ENCODE measurements around the gene ANKS1B.
A peak's percentile ranks its signal among the peaks of the same experiment; 100 is the strongest.

Gene ANKS1B

DNA sequence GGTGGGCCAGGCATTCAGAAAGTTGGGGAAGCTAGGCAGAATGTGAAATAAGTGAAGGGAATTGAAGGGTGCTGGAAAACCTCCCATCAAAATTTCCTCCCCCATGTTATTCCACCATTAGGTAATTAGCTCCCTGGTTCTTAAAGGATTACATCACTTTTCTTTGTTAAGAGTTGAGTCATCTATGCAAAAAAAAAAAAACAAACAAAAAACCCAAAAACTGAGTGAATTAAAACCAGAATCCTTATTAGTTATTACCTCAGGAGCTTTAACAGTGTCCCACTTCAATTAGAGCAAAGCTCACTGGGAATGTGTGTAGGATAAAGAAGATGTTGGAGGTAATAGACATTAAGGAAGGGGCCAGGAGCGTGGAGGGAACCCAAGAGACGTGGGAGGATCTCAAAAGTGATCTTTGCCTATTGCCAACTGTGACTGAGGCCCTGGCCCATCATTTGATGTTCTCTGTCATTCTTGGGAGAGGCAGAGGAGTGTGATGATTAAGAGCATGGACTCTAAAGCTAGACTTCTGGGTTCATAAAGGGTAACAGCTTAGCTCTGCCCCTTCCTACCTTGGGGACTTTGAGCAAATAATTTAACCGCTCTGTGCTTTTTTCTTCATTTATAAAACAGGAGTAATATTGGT is 975.0 kb downstream of the ANKS1B start (continued):
- TF ChIP-seq ZNF785 (tag by site-specific recombination; IDR thresholded peaks at IDR 0.05) = no peak
- no peak for TF ChIP-seq ZNF701 (tag by site-specific recombination; IDR thresholded peaks at IDR 0.05)
- peak; percentile 53; the same call in 1 of the 2 replicates for TF ChIP-seq ZFP69B (tag by site-specific recombination; IDR thresholded peaks at IDR 0.05)
- TF ChIP-seq KLF16 (tag by site-specific recombination; IDR thresholded peaks at IDR 0.05) = no peak
- TF ChIP-seq ZNF777 (tag by site-specific recombination; IDR thresholded peaks at IDR 0.05; ENCODE audit: borderline replicate concordance) = no peak
- no peak for TF ChIP-seq ELK4 (IDR thresholded peaks at IDR 0.05; ENCODE audit: borderline replicate concordance, low read depth, low read length)
- TF ChIP-seq GLIS1 (tag by site-specific recombination; IDR thresholded peaks at IDR 0.05) = no peak
- TF ChIP-seq, protein P1, sequence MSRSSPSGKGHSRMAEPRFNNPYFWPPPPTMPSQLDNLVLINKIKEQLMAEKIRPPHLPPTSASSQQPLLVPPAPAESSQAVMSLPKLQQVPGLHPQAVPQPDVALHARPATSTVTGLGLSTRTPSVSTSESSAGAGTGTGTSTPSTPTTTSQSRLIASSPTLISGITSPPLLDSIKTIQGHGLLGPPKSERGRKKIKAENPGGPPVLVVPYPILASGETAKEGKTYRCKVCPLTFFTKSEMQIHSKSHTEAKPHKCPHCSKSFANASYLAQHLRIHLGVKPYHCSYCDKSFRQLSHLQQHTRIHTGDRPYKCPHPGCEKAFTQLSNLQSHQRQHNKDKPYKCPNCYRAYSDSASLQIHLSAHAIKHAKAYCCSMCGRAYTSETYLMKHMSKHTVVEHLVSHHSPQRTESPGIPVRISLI (tag by site-specific recombination; IDR thresholded peaks at IDR 0.05) = peak; percentile 64; the same call in 1 of the 2 replicates
- no peak for TF ChIP-seq MZF1 (tag by site-specific recombination; IDR thresholded peaks at IDR 0.05; ENCODE audit: borderline replicate concordance)
- TF ChIP-seq ZFHX2 (tag by site-specific recombination; conservative IDR thresholded peaks at IDR 0.05) = peak; percentile 58
- no peak for TF ChIP-seq ZNF768 (tag by site-specific recombination; IDR thresholded peaks at IDR 0.05)
- 0 out of 2 replicates have a peak, but pooled peaks have one; percentile 32 for TF ChIP-seq ZBTB21 (tag by site-specific recombination; IDR thresholded peaks at IDR 0.05)
- no peak for TF ChIP-seq ZXDB (tag by site-specific recombination; IDR thresholded peaks at IDR 0.05)
- no peak for TF ChIP-seq ZFP3 (tag by site-specific recombination; IDR thresholded peaks at IDR 0.05; ENCODE audit: low read depth)
- TF ChIP-seq ZIC2 (tag by site-specific recombination; IDR thresholded peaks at IDR 0.05) = no peak
- no peak for TF ChIP-seq INSM2 (tag by site-specific recombination; IDR thresholded peaks at IDR 0.05)
- TF ChIP-seq ZNF658 (tag by site-specific recombination; IDR thresholded peaks at IDR 0.05) = no peak
- TF ChIP-seq ZBTB10 (tag by site-specific recombination; IDR thresholded peaks at IDR 0.05) = no peak
- no peak for TF ChIP-seq ZNF747 (tag by site-specific recombination; IDR thresholded peaks at IDR 0.05)

GRCh38 chr12:99005601-99006000 is 979.1 kb downstream of the ANKS1B start:
- no peaks in the 10 kb centered on the region for H3K36me3 ChIP-seq (ENCODE audit: control insufficient read depth in 2 of 2, insufficient read depth in 1 of 2, low read length in 2 of 2)
- CTCF ChIA-PET = no interaction called here
- no peaks in the 10 kb centered on the region for H3K4me1 ChIP-seq (ENCODE audit: control insufficient read depth, insufficient read depth, low read length)
- POLR2A ChIA-PET = no interaction called here
- no peaks in the 10 kb centered on the region for H3K9me3 ChIP-seq (ENCODE audit: control insufficient read depth, insufficient read depth, low read depth, low read length)
- H3K4me3 ChIP-seq (ENCODE audit: low read depth, low read length) = no peak overlapping the region
- H3K27ac ChIP-seq (ENCODE audit: extremely low read depth, low read depth, low read length) = no peak overlapping the region
- TF ChIP-seq ZNF211 (tag by site-specific recombination; IDR thresholded peaks at IDR 0.05; ENCODE audit: low read depth) (no peak), ZNF791 (tag by site-specific recombination; IDR thresholded peaks at IDR 0.05) (no peak), ZFHX2 (tag by site-specific recombination; conservative IDR thresholded peaks at IDR 0.05) (no peak), ZNF174 (tag by site-specific recombination; IDR thresholded peaks at IDR 0.05) (no peak), ZNF169 (tag by site-specific recombination; IDR thresholded peaks at IDR 0.05) (no peak), ZSCAN18 (tag by site-specific recombination; IDR thresholded peaks at IDR 0.05) (no peak), ZBTB44 (tag by site-specific recombination; IDR thresholded peaks at IDR 0.05) (no peak), ZNF302 (tag by site-specific recombination; IDR thresholded peaks at IDR 0.05; ENCODE audit: low read depth) (no peak)
- TF ChIP-seq, protein P2, sequence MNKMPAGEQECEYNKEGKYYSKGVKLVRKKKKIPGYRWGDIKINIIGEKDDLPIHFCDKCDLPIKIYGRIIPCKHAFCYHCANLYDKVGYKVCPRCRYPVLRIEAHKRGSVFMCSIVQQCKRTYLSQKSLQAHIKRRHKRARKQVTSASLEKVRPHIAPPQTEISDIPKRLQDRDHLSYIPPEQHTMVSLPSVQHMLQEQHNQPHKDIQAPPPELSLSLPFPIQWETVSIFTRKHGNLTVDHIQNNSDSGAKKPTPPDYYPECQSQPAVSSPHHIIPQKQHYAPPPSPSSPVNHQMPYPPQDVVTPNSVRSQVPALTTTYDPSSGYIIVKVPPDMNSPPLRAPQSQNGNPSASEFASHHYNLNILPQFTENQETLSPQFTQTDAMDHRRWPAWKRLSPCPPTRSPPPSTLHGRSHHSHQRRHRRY (tag by site-specific recombination; IDR thresholded peaks at IDR 0.05) = no peak

Measured in HEK293 (cell line).